ENCODE results near the gene NFKBIE. TPM values are rescaled to one million over a fixed set of nuclear protein-coding genes. Genes with fewer than 3 reads are reported as not detected.

The NFKBIE gene
- total RNA-seq, 2 experiments from 2014 or later: 17.2 to 19.9 TPM

DNA sequence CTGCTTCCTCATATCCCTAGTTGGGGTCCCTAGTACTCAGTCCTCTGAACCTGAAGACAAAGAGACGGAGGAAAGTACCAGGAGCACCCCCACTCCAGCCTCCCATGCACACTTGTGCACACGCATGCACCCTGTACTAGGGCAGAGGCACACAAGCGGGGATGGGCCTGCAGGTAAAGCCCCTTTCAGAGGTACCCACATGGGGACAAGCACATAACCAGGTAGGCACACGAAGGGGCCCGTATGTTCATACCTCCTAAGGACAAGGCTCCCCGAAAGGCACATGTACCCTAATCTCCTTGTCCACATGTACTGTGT, 6.0 kb upstream of the NFKBIE start:
- CTCF ChIA-PET: interaction anchor here (0.6 kb wide), 1 partner anchor 35 kb away, joined by 4 read pairs; no protein-coding TSS in a partner anchor
- peaks cover 47% of the 10 kb centered on the region for H3K27me3 Mint-ChIP-seq
- H3K4me1 Mint-ChIP-seq: peaks cover 27% of the 10 kb centered on the region
- POLR2A ChIA-PET: no interaction called here
- H3K36me3 Mint-ChIP-seq (ENCODE audit: low read depth): no peaks in the 10 kb centered on the region
- intact Hi-C loops (cut with DNase I, micrococcal nuclease): no loop called here
- no peaks in the 10 kb centered on the region for H3K9me3 Mint-ChIP-seq (ENCODE audit: low read depth)
- no peak overlapping the region for H3K27ac Mint-ChIP-seq
- ATAC-seq (no peak), DNase-seq (no peak)
- peak overlapping the region; percentile 38 for H3K4me3 Mint-ChIP-seq

DNA sequence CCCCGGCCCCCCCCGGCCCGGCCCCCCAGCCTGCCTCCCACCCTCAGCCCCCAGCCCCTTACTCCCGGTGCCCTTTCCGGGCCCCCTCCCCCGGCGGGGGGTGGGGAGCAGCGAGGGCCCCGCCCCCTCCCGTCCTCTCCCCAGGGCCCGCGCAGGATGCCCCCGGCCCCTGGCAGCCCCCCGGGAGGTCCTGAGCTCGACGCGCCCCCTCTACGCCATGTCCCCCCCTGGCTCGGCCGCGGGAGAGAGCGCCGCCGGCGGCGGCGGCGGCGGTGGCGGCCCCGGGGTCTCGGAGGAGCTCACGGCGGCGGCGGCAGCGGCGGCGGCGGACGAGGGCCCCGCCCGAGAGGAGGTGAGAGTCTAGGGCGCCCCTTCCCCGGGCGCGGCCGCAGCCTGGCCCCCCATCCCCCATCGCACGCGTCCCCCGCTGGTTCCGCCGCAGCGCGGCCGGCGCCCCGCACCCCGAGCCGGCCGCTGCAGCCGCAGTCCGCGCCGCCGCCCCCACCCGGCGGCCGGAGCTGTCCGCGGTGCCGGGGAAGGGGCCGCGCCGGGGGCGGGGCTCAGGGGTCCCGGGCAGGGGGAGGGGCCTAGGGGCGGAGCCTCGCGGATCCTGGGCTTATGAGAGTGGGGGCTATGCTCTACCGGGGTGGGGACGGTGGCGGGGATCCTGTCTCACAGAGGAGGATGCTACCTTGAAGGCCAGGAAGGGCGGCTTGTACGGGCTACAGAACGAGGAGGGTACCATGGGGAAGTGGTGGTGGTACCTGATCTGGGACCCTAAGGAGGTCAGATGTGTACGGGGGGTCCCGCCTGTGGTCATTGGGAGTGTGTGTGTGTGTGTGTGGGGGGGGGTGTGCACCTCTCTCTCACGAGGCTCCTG, 5.4 kb upstream of the NFKBIE start:
- DNase-seq (no peak), ATAC-seq (no peak)
- Mint-ChIP-seq H3K27me3 (peaks cover 47% of the 10 kb centered on the region), H3K27ac (no peak overlapping the region), H3K4me3 (peak overlapping the region; percentile 38), H3K36me3 (ENCODE audit: low read depth) (no peaks in the 10 kb centered on the region), H3K9me3 (ENCODE audit: low read depth) (no peaks in the 10 kb centered on the region), H3K4me1 (peaks cover 32% of the 10 kb centered on the region)
- ChIA-PET POLR2A (no interaction called here), CTCF (interaction anchor here (1.4 to 4.9 kb wide), 2 partner anchors 33 to 69 kb away, joined by 8 to 55 read pairs; no protein-coding TSS in a partner anchor)
- intact Hi-C loops (cut with DNase I, micrococcal nuclease): no loop called here

DNA sequence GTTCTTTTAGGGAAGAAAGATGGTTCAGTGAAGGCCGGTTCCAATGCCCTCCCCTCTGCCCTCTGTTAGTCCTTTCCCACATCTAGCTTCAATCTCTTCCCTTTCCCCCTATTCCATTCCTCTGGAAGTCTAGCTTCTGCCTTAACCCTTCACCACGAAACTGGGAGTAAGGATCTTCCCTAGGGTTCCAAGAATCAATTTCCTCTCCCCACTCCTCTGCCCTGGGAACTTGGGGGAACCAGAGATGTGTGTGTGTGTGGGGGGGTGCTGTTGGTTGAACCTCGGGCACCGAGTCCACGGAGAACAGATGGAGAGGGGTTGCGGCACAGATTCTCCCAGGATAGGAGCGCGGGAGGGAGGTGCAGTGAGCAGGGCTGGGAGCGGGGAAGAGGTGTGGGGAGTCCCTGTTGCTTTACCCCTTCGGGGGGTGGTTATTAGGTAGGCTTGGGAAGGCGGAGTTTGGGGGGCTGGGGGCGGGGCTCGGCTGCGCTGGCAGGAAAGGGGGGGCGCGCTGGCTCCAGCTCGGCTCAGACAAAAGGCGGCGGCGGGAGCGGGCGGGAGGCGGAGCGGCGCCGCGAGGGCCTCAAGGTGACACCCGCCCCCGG, 4.7 kb upstream of the NFKBIE start, which contains the start of gene TMEM151B:
Gene TMEM151B, plus strand, starts transcription at position 530 of the 605 bp plus-strand sequence. CDS start 293 bp downstream, outside the sequence.
- Mint-ChIP-seq H3K27me3 (peaks cover 47% of the 10 kb centered on the region), H3K4me1 (peaks cover 32% of the 10 kb centered on the region), H3K36me3 (ENCODE audit: low read depth) (no peaks in the 10 kb centered on the region), H3K27ac (no peak within 1 kb of the TSS), H3K4me3 (peak within 1 kb of the TSS; percentile 38), H3K9me3 (ENCODE audit: low read depth) (no peaks in the 10 kb centered on the region)
- intact Hi-C loops (cut with DNase I, micrococcal nuclease): loop anchor here in 1 of 2 experiments (2.0 to 5.0 kb wide), 2 partner anchors 35 to 187 kb away; no protein-coding TSS in a partner anchor
- DNase-seq (no peak), ATAC-seq (no peak)
- ChIA-PET CTCF (interaction anchor here (0.6 to 4.9 kb wide), 8 partner anchors 19 to 98 kb away, joined by 3 to 55 read pairs (median 8); no protein-coding TSS in a partner anchor), POLR2A (interaction anchor here (1.6 kb wide), 1 partner anchor 66 kb away, joined by 3 read pairs; no protein-coding TSS in a partner anchor)

DNA sequence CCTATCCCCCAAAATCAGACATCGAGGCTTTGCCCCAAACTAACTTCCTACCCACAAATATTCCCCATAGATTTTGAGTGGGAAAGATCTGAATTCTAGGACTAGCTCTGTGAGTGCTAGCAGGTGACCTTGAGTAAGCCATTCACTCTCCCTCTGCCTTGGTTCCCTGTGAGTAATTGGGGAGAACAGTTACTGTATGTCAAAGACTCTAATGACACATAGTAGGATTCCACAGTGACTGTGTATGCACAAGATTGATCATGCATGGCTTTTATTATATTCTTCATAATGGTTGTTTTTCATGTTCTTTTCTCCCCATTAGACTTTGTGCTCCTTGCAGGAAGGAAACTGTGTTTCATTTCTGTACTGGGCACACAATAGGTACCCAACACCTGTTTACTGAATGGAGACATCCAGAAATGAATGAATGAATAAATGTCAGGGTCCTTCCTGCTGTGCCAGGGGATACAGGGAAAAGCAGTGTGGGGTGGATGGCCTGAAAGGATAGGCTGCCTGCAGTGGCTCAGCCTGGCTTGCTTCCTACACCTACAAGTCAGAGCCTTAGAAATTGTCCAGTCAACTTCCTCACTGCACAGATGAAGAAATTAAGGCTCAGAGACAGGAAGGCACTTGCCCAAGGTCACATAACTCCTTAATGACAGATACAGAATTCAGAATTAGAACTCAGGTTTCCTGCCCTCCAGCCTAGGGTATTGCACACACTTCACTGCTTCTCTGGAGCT, 4.0 kb upstream of the NFKBIE start:
- POLR2A ChIA-PET: interaction anchor here (1.6 kb wide), 1 partner anchor 67 kb away, joined by 3 read pairs; no protein-coding TSS in a partner anchor
- CTCF ChIA-PET: interaction anchor here (0.6 to 5.2 kb wide), 25 partner anchors 9 to 206 kb away, joined by 3 to 55 read pairs (median 7); partner anchors contain the start of genes AARS2 and SLC29A1
- Mint-ChIP-seq H3K4me3 (peak overlapping the region; percentile 5), H3K27me3 (peaks cover 44% of the 10 kb centered on the region), H3K27ac (no peak overlapping the region), H3K9me3 (ENCODE audit: low read depth) (no peaks in the 10 kb centered on the region), H3K4me1 (peaks cover 32% of the 10 kb centered on the region), H3K36me3 (ENCODE audit: low read depth) (no peaks in the 10 kb centered on the region)
- ATAC-seq (peak; percentile 57), DNase-seq (no peak)
- intact Hi-C loops (cut with DNase I, micrococcal nuclease): loop anchor here in 1 of 2 experiments (2.0 to 5.0 kb wide), 2 partner anchors 35 to 188 kb away; no protein-coding TSS in a partner anchor

DNA sequence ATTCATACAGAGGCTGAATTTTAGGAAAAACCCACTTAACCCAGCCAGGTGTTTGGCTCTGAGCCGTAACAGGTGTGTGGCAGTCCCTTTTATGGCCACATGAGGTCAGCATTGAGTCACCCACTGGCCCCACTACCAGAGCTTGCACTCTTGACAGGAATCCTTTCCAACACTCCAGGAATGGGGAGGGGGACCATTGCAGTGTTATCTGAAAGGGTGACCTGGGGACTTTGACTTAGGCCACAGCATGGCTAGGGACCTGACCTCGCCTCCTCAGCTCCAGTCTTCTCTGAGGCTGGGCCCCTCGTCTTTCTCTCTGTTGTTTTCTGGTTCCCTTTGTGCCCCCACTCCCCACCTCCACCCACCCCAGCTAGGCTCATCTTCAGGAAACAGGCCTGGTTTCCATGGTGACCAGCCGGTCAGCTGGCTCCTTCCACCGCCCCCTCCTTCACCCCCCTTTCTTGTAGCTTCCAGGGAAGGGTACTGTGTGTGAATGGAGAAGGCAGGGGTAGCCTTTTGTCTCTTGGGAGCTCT, 2.8 kb upstream of the NFKBIE start:
- POLR2A ChIA-PET: interaction anchor here (0.6 to 1.6 kb wide), 5 partner anchors 44 to 204 kb away, joined by 3 read pairs; partner anchors contain the start of gene AARS2
- no peak for ATAC-seq

DNA sequence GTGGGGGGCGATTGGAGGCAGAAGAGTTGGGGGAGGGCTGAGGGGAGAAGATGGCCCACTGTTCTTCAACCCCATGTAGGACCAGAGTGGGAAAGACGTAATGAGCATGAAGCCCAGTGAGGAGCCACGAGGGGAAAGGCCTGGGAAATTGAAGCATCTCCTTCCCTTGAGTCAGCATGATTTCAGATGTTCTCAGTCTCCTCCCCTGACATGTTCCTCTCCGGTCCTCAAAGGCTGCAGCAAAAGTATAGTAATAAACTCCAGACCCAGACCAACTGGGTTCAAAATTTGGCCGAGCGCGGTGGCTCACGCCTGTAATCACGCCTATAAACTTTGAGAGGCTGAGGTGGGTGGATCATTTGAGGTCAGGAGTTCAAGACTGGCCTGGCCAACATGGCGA, 1.9 kb upstream of the NFKBIE start:
- DNase-seq: no peak
- Mint-ChIP-seq H3K27ac (no peak overlapping the region), H3K27me3 (peaks cover 26% of the 10 kb centered on the region), H3K9me3 (ENCODE audit: low read depth) (no peaks in the 10 kb centered on the region), H3K4me3 (no peak overlapping the region), H3K36me3 (ENCODE audit: low read depth) (peaks cover 14% of the 10 kb centered on the region), H3K4me1 (peaks cover 49% of the 10 kb centered on the region)
- ChIA-PET POLR2A (interaction anchor here (0.7 to 1.1 kb wide), 3 partner anchors 38 to 169 kb away, joined by 3 read pairs; no protein-coding TSS in a partner anchor), CTCF (interaction anchor here (0.6 to 5.2 kb wide), 17 partner anchors 10 to 640 kb away, joined by 3 to 56 read pairs (median 8); partner anchors contain the start of genes AARS2 and SPATS1)
- intact Hi-C loops (cut with DNase I, micrococcal nuclease): loop anchor here in 1 of 2 experiments (5.0 kb wide), 1 partner anchor 190 kb away; no protein-coding TSS in a partner anchor
- no peak for ATAC-seq

More for the DNA sequence above, 2.8 kb upstream of the NFKBIE start:
- no peak overlapping the region for H3K27ac Mint-ChIP-seq
- CTCF ChIA-PET: interaction anchor here (0.6 to 5.2 kb wide), 33 partner anchors 10 to 840 kb away, joined by 3 to 56 read pairs (median 6); partner anchors contain the start of genes AARS2 and SLC29A1
- no peaks in the 10 kb centered on the region for H3K9me3 Mint-ChIP-seq (ENCODE audit: low read depth)
- peaks cover 40% of the 10 kb centered on the region for H3K4me1 Mint-ChIP-seq
- H3K27me3 Mint-ChIP-seq: peaks cover 34% of the 10 kb centered on the region
- intact Hi-C loops (cut with DNase I, micrococcal nuclease): loop anchor here (1.0 to 5.0 kb wide), 5 partner anchors 36 to 189 kb away; no protein-coding TSS in a partner anchor
- peaks cover 5% of the 10 kb centered on the region for H3K36me3 Mint-ChIP-seq (ENCODE audit: low read depth)
- no peak overlapping the region for H3K4me3 Mint-ChIP-seq
- DNase-seq: peak; percentile 76

DNA sequence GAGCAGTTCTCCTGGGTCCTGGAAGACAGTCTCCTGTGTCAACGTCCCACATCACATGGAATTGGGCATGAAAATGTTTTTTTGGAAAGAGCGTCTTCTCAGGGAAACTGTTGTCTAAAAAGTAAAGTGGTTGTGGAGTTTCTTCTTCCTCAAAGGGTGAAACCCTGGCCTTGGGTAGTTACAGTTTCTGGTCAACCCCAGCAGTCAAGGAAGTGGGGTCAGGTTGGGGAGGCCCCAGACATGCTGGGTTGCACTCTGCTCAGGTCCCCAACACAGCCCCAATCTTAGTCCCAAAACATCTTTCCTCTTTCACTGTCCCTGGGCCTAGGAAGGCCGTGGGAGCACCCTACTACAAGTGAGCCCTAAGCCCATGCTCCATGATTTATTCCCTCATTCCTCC, 996 bp upstream of the NFKBIE start:
- no peak for ATAC-seq
- peaks cover 16% of the 10 kb centered on the region for H3K36me3 Mint-ChIP-seq (ENCODE audit: low read depth)
- peak overlapping the region; percentile 34 for H3K27ac Mint-ChIP-seq
- intact Hi-C loops (cut with DNase I, micrococcal nuclease): loop anchor here in 1 of 2 experiments (5.0 kb wide), 1 partner anchor 191 kb away; no protein-coding TSS in a partner anchor
- ChIA-PET CTCF (interaction anchor here (0.6 to 5.2 kb wide), 8 partner anchors 9 to 639 kb away, joined by 3 to 56 read pairs (median 18); partner anchors contain the start of gene AARS2), POLR2A (interaction anchor here (1.0 kb wide), 1 partner anchor 39 kb away, joined by 3 read pairs; no protein-coding TSS in a partner anchor)
- no peak for DNase-seq
- H3K9me3 Mint-ChIP-seq (ENCODE audit: low read depth): no peaks in the 10 kb centered on the region
- peaks cover 53% of the 10 kb centered on the region for H3K4me1 Mint-ChIP-seq
- H3K27me3 Mint-ChIP-seq: peaks cover 18% of the 10 kb centered on the region
- H3K4me3 Mint-ChIP-seq: peak overlapping the region; percentile 88

DNA sequence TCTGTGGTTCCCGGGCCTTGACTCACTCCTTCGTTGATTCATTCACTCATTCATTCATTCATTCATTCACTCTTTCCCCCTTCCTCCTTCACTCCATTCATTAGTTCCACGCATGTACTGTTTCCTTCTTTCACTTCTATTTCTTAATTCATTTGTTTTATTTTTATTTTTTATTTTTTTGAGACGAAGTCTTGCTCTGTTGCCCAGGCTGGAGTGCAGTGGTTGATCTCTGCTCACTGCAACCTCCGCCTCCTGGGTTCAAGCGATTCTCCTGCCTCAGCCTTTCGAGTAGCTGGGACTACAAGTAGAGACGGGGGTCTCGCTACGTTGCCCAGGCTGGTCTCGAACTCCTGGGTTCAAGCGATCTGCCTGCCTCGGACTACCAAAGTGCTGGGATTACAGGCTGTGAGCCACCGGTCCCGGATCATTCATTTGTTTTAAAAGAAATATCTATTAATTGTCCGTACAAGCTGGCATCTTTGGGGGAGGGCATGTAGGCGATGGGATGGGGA, 427 bp upstream of the NFKBIE start:
- Mint-ChIP-seq H3K27ac (peak overlapping the region; percentile 34), H3K27me3 (peaks cover 14% of the 10 kb centered on the region), H3K4me3 (peak overlapping the region; percentile 88), H3K4me1 (peaks cover 58% of the 10 kb centered on the region), H3K9me3 (ENCODE audit: low read depth) (no peaks in the 10 kb centered on the region), H3K36me3 (ENCODE audit: low read depth) (peaks cover 20% of the 10 kb centered on the region)
- ChIA-PET POLR2A (no interaction called here), CTCF (interaction anchor here (1.7 to 5.2 kb wide), 4 partner anchors 39 to 72 kb away, joined by 6 to 38 read pairs (median 11); partner anchors contain the start of gene AARS2)
- ATAC-seq (peak; percentile 45), DNase-seq (no peak)
- intact Hi-C loops (cut with DNase I, micrococcal nuclease): loop anchor here (1.0 to 5.0 kb wide), 15 partner anchors 8 to 192 kb away; partner anchors contain the start of genes AARS2 (in 2 of the 2), MRPL14 (in 2 of the 2), SLC35B2 (in 2 of the 2) and TMEM63B (in 2 of the 2)

DNA sequence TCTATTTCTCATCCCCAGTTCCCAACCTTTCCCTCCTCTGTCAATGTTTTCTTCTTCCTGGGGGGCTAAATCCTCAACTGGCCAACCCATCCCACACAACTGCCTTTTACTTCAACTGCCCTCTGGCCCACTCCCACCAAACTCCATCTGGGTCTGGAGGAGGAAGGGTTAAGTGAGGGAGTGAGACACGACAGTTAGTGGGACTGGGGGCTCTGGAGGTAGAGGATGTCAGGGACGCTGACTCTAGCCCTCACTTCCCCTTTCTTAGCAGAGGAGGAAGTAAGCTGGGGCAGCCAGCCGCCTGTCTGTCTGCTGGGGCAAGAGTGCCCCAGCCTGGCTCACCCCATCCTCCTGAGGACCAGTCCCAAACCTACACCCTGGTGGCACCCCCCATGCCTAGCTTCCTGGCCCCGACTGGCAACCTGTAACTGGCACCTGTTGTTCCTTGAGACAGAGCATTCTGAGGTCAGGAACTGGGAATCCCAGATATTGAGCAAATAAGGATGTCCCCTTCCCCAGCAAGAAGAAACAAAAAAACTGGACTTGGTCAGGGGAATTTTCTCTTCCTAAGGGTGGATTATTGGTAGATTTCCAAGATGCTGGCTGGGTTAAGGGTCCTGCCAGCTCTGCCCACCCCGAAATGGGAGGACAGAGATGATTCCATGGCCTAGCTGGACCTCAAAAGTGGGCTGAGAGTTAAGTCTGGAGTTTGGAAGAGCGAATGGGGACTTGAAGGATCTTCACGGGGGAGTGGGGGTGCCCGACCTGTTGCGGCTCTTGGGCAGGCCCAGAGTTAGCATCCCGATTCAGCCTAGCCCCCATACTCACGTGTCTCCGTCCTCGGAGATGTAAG, 971 bp downstream of the NFKBIE start:
- Mint-ChIP-seq H3K27me3 (peaks cover 6% of the 10 kb centered on the region), H3K27ac (peak overlapping the region; percentile 93), H3K36me3 (ENCODE audit: low read depth) (peaks cover 21% of the 10 kb centered on the region), H3K4me1 (peaks cover 50% of the 10 kb centered on the region), H3K4me3 (peak overlapping the region; percentile 88), H3K9me3 (ENCODE audit: low read depth) (no peaks in the 10 kb centered on the region)
- intact Hi-C loops (cut with DNase I, micrococcal nuclease): loop anchor here (1.0 to 5.0 kb wide), 15 partner anchors 7 to 193 kb away; partner anchors contain the start of genes AARS2 (in 2 of the 2), MRPL14 (in 2 of the 2), SLC35B2 (in 2 of the 2) and TMEM63B (in 2 of the 2)
- CTCF ChIA-PET: interaction anchor here (0.6 to 5.2 kb wide), 13 partner anchors 8 to 168 kb away, joined by 3 to 38 read pairs (median 5); partner anchors contain the start of gene AARS2
- peak; percentile 39 for ATAC-seq
- DNase-seq: peak; percentile 67
- POLR2A ChIA-PET: interaction anchor here (1.4 kb wide), 2 partner anchors 15 to 17 kb away, joined by 5 to 11 read pairs; partner anchors contain the start of gene HSP90AB1

Data from activated CD4-positive, alpha-beta T cell treated with anti-CD3 and anti-CD28 coated beads for 36 hours (primary cell).